Femur (tissue), 1 donor: ENCODE data around the gene LAMC1.
"Not testable (repeated sequence)": the region's sequence is repeated elsewhere in the genome, so short reads cannot be mapped to it uniquely, and the experiment has no call there.

Experiments used
- DNase-seq: peaks from one replicate; pipeline ENCODE4 v3.0.0-alpha.2; 2017

The LAMC1 gene

GRCh38 chr1:183043872-183044854 lies 20.9 kb downstream of the LAMC1 start:
- DNase-seq: no peak

- no peak for DNase-seq
These were observed 21.9 kb downstream of the LAMC1 start for GRCh38 chr1:183044893-183045649.

- no peak for DNase-seq
These were observed 25.2 kb downstream of the LAMC1 start for GRCh38 chr1:183048087-183049085.

- DNase-seq: no peak
These were observed 28.3 kb downstream of the LAMC1 start for GRCh38 chr1:183051546-183051945.

GRCh38 chr1:183052861-183053260 lies 29.6 kb downstream of the LAMC1 start:
- DNase-seq: no peak

GRCh38 chr1:183058851-183059502 lies 35.8 kb downstream of the LAMC1 start:
- DNase-seq: no peak

GRCh38 chr1:183061194-183061593 lies 38.0 kb downstream of the LAMC1 start:
- DNase-seq: no peak

- no peak for DNase-seq
These were observed 40.1 kb downstream of the LAMC1 start for GRCh38 chr1:183063349-183063748.

- no peak for DNase-seq
These were observed 42.0 kb downstream of the LAMC1 start for GRCh38 chr1:183065168-183065706.

GRCh38 chr1:183066432-183066831 lies 43.2 kb downstream of the LAMC1 start:
- DNase-seq: not testable (repeated sequence)

- no peak for DNase-seq
These were observed 46.5 kb downstream of the LAMC1 start for GRCh38 chr1:183069562-183070216.

GRCh38 chr1:183070234-183070922 lies 47.2 kb downstream of the LAMC1 start:
- DNase-seq: no peak

GRCh38 chr1:183070923-183071618 lies 47.9 kb downstream of the LAMC1 start:
- peak; percentile 45 for DNase-seq

- DNase-seq: not testable (repeated sequence)
These were observed 49.4 kb downstream of the LAMC1 start for GRCh38 chr1:183072595-183072994.

GRCh38 chr1:183073320-183073719 lies 50.1 kb downstream of the LAMC1 start:
- DNase-seq: no peak

GRCh38 chr1:183074215-183074614 lies 51.0 kb downstream of the LAMC1 start:
- DNase-seq: no peak

- no peak for DNase-seq
These were observed 52.6 kb downstream of the LAMC1 start for GRCh38 chr1:183075861-183076260.

GRCh38 chr1:183077097-183077496 lies 53.9 kb downstream of the LAMC1 start:
- DNase-seq: no peak

- no peak for DNase-seq
These were observed 56.6 kb downstream of the LAMC1 start for GRCh38 chr1:183079712-183080388.
